GM18519 (cell line): Measurements from ENCODE around the gene SARDH.

ENCODE experiments used
- ATAC-seq: cut with Tn5 transposase; IDR thresholded peaks from one replicate; pipeline ENCODE4 v1.9.1; 2021; ENCODE audit warnings: mild to moderate bottlenecking, moderate library complexity; ENCODE audit not compliant: unreplicated experiment, low FRiP score

The SARDH gene

GRCh38 chr9:133707065-133707762, 30.9 kb downstream of the SARDH start:
- no peak for ATAC-seq

GRCh38 chr9:133706307-133707050, 31.7 kb downstream of the SARDH start:
- no peak for ATAC-seq

- no peak for ATAC-seq
These were observed 32.6 kb downstream of the SARDH start for GRCh38 chr9:133705576-133705975.

GRCh38 chr9:133704711-133705181, 33.4 kb downstream of the SARDH start:
- ATAC-seq: no peak

- ATAC-seq: no peak
These were observed 34.4 kb downstream of the SARDH start for GRCh38 chr9:133703591-133704399.

- ATAC-seq: no peak
These were observed 35.2 kb downstream of the SARDH start for GRCh38 chr9:133702798-133703590.

- ATAC-seq: no peak
These were observed 36.0 kb downstream of the SARDH start for GRCh38 chr9:133701981-133702797.

GRCh38 chr9:133701321-133701980, 36.7 kb downstream of the SARDH start:
- no peak for ATAC-seq

- no peak for ATAC-seq
These were observed 37.3 kb downstream of the SARDH start for GRCh38 chr9:133700819-133701320.

GRCh38 chr9:133699546-133699945, 38.6 kb downstream of the SARDH start:
- no peak for ATAC-seq

GRCh38 chr9:133696071-133696472, 42.1 kb downstream of the SARDH start:
- ATAC-seq: no peak

- no peak for ATAC-seq
These were observed 43.5 kb downstream of the SARDH start for GRCh38 chr9:133694686-133695085.

GRCh38 chr9:133693703-133694529, 44.2 kb downstream of the SARDH start:
- no peak for ATAC-seq

GRCh38 chr9:133693116-133693515, 45.0 kb downstream of the SARDH start:
- ATAC-seq: no peak

- no peak for ATAC-seq
These were observed 45.7 kb downstream of the SARDH start for GRCh38 chr9:133692364-133692985.

GRCh38 chr9:133691626-133692363, 46.4 kb downstream of the SARDH start:
- no peak for ATAC-seq

- ATAC-seq: no peak
These were observed 47.0 kb downstream of the SARDH start for GRCh38 chr9:133691191-133691590.
